GM19025 (cell line): ENCODE data around the gene SLC41A3.
A peak's percentile ranks its signal among the peaks of the same experiment; 100 is the strongest.

Source experiments
- ATAC-seq: cut with Tn5 transposase; IDR thresholded peaks from one replicate; pipeline ENCODE4 v1.9.1; 2021; ENCODE audit warnings: mild to moderate bottlenecking, low read depth, moderate library complexity; ENCODE audit not compliant: unreplicated experiment

Gene SLC41A3

DNA sequence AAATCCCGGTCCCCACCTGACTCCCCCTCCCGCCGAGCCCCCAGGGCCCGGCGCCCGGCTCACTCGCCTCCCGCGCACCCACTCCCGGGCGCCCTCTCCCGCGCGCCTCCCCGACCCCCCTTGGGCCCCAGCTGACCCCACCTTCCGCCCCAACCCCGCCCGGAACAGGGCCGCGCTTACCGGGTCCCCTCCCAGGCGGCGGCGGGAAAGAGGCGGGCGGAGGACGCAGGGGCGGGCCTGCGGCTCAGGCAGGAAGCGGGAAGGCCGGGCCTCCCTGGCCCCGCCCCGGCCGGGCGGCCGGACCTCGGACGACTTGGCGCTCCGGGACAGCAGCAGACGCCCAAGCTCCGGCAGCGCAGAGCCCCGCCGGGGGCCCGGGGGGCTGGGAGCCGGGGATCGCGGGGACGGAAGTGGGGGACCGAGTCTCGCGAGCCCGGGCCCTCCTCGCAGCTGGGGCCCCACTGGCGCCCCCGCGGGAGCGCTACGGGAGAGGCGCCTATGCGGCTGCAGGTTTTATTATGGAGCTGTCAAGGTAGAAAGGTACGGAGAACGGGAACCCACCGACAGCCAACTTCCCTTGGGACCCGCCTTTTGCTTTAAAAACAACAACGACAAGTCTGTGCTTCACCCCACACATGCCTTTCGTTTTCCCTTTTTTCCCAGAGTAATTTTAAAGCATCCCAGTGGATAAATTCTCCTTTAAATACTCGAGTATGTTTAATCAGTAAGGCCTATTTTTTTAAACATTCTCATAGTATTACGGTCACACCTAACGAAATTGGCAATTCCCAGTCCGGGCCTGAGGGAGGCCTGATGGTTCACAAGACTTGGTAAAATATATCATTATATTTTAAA is at the start of gene SLC41A3:
SLC41A3 (minus strand) TSS at position 212 of the 855 bp plus-strand sequence. CDS start 15,905 bp downstream, outside the sequence.
- ATAC-seq = peak; percentile 98

DNA sequence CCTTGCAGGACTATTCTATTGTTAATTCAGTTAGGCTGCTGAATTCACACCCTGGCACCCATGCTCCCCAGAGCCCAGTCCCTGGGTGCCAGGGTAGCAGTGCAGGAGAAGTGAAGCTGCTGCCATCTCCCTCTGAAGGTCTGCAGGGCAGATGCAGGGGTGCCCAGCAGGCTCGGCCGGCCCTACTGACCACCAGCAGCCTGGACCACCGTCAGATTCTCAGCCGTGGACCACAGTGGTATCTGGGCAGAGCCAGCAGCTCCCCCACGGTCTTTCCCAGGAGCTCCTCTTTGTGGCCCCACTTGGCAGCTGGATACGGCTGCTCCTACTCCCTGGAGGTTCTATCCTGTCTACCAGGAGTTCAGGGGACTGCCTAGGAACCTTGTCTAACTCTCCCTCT is 49.7 kb upstream of the SLC41A3 start:
- ATAC-seq = no peak

DNA sequence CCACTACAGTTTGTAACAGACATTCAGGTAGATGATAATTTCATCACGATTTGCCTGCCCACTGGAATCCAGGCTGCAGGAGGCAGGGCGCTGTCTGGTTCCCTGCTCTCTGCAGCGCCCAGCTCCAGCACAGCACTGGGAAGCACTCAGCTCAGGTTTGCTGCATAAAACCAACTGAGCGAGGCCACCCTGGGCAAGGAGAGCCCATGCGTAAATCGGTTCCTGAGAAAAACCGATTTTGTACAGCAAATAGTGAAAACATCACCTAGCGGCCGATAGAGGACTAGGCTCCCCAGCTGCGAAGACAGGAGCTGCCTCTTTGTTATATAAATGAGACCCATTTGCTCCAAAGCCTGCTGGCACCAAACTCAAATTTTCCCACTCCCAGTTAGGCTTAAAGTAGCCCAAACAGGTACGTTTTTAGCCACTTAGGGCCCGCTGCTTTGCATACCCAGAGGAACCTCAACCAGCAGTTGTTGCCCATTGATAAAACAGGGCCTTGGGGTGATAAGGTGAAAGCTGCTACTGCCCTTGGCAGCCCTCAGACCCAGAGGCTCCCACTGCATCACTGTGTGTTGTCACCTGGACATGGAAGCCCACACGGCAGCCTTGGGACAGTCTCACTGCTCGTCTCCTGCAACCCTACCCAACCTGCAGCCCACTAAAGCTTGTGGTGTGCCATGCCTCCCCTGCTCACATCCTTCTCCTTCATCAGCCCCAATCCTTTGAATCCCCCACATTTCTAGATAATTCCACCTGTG is 49.0 kb upstream of the SLC41A3 start:
- ATAC-seq = no peak

DNA sequence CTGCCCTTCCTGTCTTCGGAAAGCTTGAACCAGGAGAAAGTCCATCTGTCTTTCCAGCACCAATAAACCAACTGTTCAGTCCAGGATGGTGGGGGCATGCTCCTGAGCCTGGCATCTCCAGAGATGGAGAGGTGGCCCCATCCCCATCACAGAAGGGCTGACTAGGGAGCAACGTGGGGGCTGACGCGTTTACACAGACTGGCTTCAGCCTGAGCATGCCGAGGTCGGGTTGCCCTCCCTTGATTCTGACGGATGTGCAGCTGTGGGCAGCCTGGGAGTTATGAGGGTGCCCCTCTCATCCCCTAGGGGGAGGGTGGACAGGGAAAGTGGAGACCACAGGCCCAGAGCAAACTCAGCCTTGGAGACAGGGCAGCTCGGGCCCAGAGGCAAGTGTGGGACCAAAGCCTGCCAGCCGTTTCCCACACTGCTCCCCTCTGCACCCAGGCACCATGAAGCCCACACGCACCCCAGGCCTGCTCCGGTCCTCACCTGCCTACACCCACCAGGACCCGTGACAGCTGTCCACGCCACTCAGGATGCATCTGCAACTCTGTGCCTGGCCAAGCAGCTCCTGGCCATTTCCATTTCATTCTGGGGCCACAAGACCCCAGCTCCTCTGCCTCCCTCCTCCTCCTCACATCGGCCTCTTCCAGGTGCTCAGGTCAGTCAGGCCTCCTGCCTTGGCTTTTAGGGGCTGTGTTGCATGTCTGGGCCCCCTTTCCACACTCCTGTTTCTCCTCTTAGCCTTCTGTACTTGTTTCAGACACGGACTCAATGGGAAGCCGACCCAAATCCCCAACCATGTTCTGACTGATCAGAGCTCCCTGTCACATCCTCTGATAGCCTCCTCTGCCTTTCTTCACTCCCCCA is 48.2 kb upstream of the SLC41A3 start:
- ATAC-seq = no peak

DNA sequence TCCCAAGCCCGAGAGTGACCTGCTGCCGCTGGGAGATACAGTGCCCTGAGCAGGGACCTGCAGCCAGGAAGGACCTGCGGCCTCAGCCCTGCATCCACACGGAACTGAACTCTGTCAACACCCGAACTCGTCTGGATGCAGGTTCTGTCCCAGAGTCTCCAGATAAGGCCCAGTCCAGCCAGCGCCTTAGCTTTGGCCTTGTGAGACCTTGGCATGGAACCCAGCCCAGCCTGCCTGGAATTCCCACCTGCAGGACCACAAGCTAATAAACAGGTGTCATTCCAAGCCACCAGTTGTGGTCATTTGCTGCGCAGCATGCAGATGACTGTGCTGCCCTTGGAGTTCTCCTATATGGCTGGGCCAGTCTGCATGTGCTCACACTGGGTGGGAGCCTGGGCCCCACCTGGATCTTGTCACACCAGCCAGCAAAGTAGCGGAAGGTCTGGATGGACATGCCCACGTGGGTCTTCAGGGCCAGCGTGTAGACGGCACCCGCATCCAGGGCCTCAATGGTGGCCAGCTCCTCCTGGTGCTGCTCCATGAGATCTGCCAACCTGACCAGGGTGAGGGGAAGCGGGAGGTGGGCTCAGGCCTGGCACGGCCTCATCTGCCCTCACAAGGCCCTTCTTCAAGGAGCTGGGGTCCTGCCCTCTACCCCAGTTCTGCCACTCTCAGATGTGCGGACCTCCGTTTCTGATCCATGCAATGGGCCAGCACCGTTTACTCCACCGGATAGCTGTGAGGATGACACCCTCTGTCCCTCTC is 47.2 kb upstream of the SLC41A3 start:
- ATAC-seq = no peak

DNA sequence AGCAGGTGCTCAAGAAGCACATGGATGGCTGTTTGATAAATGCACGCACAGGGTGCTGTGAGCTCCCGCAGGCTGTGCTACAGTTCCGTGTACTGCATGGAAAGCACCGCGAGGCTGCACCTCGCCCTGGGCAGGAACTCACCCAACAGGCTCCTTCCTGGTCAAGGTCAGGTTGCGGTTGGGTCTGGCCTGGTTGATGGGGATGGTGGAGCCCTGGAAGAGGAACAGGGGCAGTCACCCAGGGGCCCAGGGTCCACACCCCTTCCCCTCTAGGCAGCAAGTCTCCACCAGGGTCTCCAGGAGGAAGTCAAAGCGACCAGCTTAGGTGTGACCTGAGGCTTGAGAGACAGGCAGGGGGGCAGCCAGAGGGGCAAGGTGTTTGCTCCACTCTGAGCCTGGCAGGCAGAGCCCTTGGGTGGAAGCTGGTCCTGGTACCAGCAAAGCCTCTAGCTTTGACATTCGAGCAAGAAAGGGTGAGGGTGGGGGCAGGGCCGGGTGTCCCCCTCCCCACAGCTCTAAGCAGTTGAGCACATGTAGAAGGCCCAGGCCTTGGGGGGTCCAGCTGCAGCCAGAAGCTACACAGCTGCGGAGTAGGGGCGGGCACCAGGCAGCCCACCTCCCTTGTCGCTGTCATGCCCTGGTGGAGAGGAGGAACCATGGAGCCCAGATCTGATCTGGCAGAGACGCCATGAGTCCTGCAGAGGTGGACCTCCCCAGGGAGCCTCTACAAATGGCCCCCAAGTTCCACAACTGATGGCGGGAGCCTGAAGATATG is 46.3 kb upstream of the SLC41A3 start:
- ATAC-seq = no peak

DNA sequence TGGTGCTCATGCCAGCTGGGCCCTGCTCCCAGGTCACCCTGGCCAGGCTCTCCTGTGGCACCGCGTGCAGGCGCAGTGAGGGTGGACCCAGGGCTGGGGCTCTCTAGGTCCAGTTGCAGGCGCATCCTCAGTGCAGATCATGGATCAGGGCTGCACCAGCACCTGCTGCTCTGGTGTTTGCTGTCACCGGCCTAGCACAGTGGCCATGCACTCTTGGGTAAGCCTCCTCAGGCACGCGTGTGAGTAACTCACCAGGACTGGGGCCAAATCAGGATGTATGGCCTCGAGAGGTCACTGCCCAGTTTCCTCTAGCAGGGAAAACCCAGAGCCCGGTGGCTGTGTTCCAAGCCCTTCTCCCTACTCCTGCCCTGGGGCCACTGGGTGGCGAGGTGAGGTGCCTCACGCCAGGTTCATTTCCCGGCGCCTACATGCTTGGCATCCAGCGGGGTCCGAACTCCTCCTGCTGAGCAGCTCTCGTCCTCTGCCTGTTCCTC is 45.5 kb upstream of the SLC41A3 start:
- no peak for ATAC-seq

DNA sequence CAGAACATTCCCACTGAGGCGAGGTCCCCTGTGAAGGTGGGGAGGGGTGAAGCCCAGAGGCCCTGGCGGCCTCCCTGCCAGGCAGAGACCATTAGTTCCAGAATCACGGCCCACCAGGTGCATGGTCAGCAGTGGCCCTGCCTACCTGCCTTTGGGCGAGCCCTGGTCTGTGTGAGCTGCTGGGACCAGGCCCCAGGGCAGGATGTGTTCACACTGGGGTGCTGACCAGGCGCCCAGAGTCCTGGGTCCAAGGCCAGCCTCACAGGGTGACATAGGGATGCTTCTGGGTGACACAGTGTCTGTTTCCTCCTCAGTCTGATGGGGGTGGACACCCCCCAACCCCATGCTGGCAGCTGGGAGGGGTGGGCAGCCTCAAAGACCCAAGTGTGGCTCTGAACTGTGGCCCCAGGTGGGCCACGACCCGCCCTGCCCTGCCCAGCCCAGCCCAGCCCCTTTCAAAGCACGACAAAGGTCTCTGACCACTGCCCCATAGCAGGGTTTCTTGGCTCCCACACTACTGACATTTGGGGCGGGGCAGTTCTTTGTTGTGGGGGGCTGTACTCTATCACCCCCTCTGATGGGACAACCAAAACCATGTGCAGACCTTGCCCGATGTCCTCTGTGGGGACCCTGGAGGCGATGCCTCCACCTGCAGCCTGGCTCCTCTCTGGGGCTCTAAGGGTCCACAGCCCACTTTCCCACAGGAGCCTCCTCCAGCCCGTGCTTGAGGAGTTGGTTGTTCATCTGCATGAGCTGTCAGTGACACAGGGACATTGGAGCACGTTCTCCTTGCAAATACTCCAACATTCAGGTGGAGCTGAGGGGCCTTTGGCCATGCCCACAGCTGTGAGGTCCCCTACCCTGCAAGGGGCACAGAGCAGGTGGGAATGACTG is 44.8 kb upstream of the SLC41A3 start:
- ATAC-seq = no peak

DNA sequence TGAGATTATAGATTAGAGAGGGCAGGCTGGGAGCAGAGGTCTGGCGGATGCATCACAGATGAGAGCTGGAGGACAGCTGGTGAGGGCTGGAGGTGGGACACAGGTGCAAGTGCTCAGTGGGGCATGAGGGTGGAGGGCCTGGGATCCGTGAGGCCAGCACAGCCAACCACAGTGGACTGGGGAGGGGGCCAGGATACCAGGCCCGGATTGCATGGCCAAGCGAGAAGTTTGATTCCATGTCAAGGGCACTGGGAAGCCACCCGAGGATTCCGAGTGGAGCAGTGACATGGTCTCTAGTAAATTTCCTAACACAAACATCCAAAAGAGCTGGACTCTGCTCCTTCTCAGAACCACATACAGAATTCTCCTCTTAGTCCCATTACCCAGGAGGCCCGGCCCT is 44.0 kb upstream of the SLC41A3 start:
- ATAC-seq = no peak

DNA sequence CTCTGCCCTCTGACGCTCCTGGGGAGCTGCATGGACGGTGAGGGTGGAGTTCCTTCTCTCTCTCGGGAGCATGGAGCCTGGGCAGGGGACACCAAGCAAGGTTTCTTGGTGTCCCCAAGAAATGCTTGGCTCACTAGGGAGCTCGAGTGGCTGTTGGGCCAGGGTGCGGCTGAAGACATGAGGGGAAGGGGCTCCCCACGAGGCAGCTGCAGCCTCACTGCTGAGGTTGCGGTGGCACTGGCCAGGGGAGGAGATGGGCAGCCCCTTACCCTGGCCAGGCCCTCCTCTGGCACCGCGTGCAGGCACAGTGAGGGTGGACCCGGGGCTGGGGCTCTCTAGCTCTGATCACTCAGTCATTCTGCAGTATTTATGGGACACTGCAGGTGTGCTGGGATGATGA is 43.5 kb upstream of the SLC41A3 start:
- ATAC-seq = no peak

DNA sequence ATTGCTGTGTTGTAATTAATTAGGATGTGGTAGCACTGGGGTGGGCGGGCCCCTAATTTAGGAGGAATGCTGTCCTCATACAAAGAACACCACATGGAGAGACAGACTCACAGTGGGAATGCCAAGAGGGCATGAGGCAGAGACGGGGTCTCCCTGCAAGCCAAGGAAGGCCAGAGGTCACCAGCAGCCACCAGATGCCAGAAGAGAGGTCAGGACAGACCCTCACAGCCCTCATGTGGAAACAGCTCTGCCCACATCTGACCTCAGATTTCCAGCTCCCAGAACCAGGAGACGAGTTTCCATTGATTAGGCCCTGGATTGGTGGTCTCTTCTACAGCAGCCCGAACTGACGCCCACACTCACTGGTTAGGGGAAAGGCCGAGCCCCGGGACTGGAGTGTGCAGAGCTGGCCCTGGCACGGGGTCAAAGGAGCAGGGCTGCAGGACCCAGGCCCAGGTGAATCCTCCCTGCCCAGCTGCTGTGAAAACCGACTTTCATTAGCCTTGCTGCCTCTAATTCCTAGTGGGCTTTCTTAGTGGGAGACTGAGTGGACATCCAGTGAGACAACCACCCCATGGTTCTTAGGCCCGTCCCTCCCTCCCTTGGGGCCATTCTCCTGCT is 43.0 kb upstream of the SLC41A3 start:
- ATAC-seq = no peak

DNA sequence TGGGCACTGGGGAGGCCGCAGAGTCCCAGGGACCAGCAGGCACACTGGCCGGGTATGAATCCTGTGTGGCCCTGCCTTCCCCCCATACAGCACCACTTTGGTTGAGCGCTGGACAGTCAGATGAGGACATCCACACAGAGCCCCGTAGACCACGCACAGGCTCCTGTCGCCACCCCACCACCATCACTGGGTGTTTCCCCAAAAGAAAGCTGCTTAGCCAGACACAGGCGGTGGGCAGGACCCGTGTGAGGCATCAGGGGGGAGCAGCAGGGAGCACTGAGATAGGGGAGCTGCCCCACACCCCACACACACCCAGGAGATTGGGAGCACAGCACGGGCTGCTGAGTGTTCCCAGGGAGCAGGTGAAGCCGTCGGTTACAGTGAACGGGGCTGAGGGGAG is 42.4 kb upstream of the SLC41A3 start:
- ATAC-seq = no peak

DNA sequence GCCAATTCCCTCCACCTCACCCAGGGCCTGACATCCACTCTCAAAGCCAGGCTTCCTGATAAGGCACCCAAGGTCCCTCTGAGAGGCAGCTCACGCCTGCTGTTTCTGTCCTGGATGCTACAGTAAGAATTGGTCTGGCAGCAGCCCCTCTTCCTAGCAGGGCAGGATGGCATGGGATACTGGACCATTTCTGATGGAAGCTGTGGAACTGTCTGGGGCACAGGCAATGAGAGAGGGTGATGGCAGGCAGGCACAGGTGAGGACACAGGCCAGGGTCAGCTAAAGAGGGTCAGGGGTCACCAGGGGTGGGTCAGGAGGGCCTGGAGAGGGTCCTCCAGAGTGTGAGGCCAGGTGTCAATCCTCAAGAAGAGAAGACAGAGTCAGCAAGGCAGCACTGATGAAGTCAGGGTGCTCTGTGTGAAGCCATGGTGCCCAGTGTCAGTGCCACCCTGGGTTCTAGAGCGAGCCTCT is 41.9 kb upstream of the SLC41A3 start:
- no peak for ATAC-seq

DNA sequence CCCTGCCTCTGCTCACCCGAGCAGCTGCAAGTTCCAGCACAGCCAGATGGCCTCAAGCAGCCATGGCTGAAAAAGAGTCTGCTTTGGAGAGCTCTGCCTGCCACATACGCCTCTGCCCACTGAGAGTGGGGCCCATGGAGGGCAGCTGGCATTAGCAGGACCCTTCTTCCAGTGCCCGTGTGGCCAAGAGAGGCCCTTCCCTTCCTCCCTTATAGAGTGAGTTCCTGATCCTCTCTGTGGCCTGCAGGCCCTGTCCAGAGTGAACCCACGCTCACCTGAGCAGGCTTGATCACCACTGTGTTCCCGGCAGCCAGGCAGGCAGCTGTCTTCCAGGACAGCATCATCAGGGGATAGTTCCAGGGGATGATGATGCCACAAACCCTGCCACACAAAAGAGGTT is 41.4 kb upstream of the SLC41A3 start:
- ATAC-seq = no peak

DNA sequence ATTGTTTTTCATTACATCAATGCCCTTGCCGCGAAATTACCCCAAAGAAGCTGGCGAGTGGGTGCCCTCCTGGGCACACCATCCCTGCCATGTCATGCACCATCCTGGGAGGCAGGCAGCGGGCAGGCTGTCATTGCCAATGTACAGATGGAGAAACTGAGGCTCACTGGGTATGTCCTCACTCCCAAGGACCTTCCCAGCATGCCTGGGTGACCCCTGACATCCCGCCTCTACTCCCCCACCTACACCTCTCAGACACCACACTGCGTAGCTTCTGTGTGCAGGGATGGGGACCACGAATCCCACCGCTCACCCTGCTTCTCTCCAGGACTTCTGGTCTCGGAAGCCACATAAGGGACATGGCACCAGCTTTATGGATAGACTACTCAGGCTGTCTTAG is 41.0 kb upstream of the SLC41A3 start:
- ATAC-seq = no peak

DNA sequence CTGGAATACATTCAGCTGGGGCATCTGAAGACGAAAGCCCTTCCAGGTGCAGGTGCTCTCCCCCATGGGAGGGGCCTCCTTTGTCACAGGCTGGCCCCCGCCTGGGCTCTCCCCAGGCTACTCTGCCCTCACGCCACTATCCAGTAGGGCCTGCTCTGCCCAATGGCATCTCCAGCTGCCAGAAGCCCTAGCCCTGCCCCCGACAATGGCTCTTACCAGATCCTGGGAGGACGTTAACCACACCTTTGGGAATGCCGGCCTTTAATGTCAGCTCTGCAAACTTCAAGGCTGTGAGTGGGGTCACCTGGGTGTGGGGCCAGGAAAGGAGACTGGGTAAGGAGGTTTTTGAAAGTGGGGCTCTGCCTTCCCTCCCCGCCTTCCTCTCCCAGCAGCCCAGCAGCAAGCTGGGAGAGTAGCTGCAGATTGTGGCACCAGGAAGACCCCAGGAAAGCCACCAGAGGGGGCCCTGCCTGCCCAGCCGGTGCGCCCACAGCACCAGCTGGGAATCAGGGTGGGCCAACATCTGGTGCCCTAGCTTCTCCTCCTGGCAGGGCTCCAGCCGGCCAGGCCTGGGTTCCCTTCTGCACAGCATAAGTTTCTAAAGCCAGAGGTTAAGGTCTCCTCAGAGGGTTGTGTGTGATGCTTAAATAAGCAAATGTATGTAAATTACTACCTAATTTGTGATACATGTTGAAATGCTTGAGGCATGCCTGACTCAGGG is 40.4 kb upstream of the SLC41A3 start:
- no peak for ATAC-seq

DNA sequence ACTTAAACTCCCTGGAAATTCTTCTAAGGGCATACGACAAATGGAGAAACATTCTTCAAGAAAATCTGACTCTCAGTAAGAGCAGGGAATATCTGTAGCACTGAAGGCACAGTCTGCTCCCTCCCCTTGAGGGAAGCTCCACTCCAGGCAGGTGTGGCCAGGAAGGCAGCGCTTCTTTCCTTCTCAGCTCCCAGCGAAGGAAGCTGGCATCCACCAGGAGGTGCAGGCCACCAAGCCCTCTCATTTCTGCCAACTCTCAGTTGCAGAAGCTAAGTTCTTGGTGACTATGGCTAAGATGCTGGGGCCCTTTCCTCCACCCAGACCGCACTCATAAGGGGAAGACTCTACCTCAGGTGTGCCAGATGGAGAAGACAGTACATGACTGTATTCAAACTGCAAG is 37.7 kb upstream of the SLC41A3 start:
- no peak for ATAC-seq
